ENCODE measurements around the gene DTD1.
A peak's percentile ranks its signal among the peaks of the same experiment; 100 is the strongest.

Gene DTD1

DNA sequence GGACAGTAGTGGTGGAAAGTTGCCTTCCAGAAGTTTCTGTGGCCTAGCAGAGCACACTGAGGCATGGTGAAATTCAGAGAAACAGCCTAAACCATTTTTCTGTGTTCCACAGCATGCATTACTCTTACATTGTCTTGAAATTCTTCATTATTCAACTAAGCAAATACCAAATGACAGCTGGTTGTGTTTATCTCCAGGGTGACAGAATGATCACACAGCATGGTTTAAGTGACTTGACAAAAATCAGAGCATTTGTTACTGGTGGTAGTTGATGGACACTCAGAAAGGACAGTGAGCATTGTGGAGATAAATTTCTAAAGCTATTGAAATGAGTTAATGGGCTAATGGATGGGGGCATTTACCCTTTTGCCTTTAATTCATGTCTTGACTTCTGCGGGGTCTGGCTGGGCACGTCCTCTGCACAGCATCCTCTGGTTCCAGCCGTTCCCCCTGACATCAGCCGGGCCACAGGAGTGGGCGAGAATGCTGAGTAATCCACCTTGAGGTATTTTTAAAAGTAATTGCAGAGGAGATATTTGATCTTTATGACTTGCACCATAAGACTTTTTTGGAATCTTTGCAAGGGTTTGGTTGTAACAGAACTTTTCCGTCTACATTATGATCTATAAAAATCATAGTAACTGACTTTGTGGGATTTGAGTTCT, 146.8 kb downstream of the DTD1 start:
- TF ChIP-seq, protein P1, sequence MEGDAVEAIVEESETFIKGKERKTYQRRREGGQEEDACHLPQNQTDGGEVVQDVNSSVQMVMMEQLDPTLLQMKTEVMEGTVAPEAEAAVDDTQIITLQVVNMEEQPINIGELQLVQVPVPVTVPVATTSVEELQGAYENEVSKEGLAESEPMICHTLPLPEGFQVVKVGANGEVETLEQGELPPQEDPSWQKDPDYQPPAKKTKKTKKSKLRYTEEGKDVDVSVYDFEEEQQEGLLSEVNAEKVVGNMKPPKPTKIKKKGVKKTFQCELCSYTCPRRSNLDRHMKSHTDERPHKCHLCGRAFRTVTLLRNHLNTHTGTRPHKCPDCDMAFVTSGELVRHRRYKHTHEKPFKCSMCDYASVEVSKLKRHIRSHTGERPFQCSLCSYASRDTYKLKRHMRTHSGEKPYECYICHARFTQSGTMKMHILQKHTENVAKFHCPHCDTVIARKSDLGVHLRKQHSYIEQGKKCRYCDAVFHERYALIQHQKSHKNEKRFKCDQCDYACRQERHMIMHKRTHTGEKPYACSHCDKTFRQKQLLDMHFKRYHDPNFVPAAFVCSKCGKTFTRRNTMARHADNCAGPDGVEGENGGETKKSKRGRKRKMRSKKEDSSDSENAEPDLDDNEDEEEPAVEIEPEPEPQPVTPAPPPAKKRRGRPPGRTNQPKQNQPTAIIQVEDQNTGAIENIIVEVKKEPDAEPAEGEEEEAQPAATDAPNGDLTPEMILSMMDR (IDR thresholded peaks at IDR 0.05; ENCODE audit: borderline replicate concordance, insufficient read depth, low read depth, low read length): no peak
- no peak overlapping the region for H3K4me3 ChIP-seq (ENCODE audit: low read depth, low read length)

DNA sequence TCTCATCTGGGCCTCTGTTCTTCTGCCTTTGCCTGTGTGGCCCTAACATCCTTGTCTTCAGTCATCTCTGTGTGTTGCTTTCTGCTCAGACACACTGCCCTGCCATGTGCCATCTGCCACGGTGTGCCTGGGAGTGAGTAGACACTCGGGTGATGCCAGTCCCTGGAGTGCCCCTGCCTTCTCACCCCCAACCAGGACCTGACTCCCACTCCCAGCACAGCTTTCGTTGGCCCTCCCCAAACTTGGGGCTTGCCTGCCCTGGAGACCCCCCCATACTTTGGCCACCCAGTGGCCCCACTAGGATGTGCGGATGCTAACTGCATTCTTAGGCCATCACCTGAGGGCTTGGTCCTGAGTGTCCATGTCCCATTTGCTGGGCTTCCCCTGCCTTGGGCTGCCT, 149.3 kb downstream of the DTD1 start:
- no peak overlapping the region for H3K4me3 ChIP-seq (ENCODE audit: low read depth, low read length)
- TF ChIP-seq, protein P1 (IDR thresholded peaks at IDR 0.05; ENCODE audit: borderline replicate concordance, insufficient read depth, low read depth, low read length): 0 out of 2 replicates have a peak, but pooled peaks have one; percentile 19

DNA sequence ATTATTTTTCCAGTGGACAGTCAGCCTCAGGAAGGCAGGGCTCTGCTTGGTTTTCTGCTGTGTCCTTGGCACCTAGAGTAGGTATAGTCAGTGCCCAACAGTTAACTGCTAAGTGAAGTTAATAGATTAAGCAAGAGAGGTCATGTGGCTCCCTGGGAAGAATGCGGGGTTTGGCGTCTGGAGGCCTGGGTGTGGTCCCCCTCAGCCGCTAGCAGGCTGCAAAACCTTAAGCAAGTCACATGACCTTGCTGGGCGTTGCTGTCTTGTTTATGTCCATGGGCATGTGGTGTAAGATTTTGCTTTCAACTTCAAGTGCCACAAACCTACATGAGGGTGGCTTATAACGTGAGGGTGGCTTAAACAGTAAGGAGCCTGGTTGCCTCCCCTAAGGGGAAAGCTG, 150.2 kb downstream of the DTD1 start:
- H3K4me3 ChIP-seq (ENCODE audit: low read depth, low read length): no peak overlapping the region
- TF ChIP-seq, protein P1 (IDR thresholded peaks at IDR 0.05; ENCODE audit: borderline replicate concordance, insufficient read depth, low read depth, low read length): no peak

DNA sequence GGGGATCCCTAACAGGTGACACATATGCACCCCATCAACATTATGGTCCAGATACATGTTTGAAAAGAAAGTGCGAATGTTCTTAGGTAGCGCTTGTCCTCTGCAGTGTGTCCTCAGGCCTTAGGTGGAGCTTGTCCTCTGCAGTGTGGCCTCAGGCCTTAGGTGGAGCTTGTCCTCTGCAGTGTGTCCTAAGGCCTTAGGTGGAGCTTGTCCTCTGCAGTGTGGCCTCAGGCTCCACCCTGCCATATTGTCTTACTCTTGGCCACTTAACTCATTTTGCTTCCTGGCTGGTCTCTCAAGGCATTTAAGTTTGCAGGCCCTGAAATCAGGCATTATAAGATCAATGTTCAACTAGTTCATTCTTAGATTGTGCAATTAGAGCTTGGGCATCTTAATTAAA, 151.0 kb downstream of the DTD1 start:
- TF ChIP-seq, protein P1 (IDR thresholded peaks at IDR 0.05; ENCODE audit: borderline replicate concordance, insufficient read depth, low read depth, low read length): no peak
- H3K4me3 ChIP-seq (ENCODE audit: low read depth, low read length): no peak overlapping the region

DNA sequence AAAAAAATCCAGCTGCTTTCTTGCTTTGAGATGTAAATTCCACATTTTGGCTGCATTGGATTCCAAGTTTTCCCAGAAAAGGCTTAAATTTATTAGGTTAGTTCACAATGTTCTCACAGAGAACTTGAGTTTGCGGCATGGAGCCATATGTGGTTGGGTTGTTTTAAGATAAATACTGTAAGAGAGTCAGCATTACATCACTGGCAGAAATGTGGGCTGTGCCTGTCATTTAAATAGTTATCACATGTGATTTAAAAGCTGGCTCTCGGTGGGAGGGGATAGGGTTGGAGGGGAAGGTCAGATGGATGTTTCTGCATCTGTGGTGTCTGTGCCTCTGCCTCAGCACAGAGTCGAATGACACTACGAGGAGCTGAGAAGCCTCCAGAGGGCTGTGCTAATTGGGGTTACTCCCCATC, 151.9 kb downstream of the DTD1 start:
- no peak overlapping the region for H3K4me3 ChIP-seq (ENCODE audit: low read depth, low read length)
- TF ChIP-seq, protein P1 (IDR thresholded peaks at IDR 0.05; ENCODE audit: borderline replicate concordance, insufficient read depth, low read depth, low read length): no peak

DNA sequence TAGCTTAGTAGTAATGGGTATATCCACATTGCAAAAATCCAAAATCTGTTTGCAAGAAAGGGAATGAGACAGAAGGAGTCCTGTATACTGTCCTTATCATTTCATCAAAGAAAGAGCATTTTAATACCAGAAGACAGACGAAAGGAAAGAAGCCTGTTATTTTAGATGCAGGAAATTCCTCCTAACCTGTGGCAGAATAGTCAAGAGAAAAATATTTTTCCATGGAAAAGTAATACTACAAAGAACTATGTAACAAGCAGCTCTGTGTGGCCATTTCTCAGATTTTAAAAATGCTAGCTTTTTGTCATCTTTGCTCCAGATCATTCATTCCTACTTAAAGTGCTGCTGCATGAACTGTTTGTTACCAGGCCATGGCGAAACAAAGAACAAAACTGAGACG, 152.9 kb downstream of the DTD1 start:
- no peak overlapping the region for H3K4me3 ChIP-seq (ENCODE audit: low read depth, low read length)
- TF ChIP-seq, protein P1 (IDR thresholded peaks at IDR 0.05; ENCODE audit: borderline replicate concordance, insufficient read depth, low read depth, low read length): no peak

DNA sequence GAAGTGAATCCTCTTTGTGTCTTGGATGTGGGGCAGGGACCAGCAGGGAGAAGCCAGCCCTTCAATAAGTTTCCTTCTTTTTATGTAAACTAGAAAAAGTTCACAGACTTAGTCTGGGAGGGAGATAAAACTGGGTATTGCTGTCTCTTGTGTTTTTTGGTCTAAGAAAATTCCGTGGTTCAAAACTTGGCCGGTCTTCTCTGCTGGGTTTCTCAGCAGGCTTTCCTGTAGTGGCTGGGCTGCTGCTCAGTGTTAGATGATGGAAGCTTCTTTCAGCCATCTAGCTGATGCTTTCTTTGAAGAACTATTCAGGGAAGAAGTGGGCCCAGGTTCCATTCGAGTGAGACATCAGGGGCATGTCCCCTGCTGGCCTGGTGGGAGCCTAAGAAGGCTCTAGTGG, 155.0 kb downstream of the DTD1 start:
- H3K4me3 ChIP-seq (ENCODE audit: low read depth, low read length): no peak overlapping the region
- TF ChIP-seq, protein P1 (IDR thresholded peaks at IDR 0.05; ENCODE audit: borderline replicate concordance, insufficient read depth, low read depth, low read length): no peak

Data from GM12875 (cell line).